HG03575 (cell line): Measurements from ENCODE around the gene MPZ.
"Not testable (repeated sequence)": the region's sequence is repeated elsewhere in the genome, so short reads cannot be mapped to it uniquely, and the experiment has no call there.

Source experiments
- ATAC-seq: cut with Tn5 transposase; IDR thresholded peaks from one replicate; pipeline ENCODE4 v1.9.1; 2021; ENCODE audit not compliant: unreplicated experiment, insufficient number of reproducible peaks, low FRiP score; ENCODE audit errors: extremely low read depth

The MPZ gene

DNA sequence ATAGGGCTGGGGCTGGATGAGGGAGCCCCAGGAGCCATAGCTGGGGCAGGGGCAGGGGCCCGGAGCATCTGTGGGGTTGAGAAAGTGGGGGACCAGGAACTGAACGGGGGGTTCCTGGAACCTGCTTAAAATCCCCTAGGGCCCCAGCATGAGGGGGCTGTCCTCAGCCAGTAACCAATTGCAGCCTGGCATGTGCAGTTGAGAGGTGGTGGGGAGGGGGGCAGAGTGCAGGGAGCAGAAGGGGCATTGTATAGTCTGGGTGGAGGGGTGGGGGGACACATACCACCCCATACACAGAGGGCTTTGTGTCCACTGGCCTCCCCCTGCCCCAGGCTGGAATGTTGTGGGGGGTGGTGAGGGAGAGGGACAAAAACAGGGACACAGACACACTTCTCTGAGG lies at the start of gene MPZ:
Gene MPZ (minus strand): TSS at position 101 of the 400 bp plus-strand sequence. CDS start 63 bp downstream, at position 38.
- ATAC-seq, result no peak

DNA sequence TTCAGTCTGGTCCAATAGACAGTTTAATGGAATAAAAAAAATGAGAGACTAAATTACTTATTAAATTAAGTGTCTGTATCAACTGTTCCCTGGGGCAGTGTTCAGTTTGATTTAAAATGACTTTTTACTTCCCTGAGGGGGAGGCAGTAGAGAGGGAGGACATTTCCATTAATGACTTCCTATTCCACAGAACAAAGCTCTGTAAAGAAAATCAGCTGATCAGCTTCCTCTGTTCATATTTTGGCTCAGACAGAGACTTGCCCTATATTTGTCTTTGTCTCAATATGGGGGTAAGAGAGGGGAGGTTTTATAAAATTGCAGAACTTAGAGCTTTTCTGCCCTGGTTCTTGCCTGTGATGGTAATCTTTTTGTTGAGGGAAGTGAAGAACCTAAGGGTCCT lies 49.5 kb upstream of the MPZ start:
- ATAC-seq, result no peak

DNA sequence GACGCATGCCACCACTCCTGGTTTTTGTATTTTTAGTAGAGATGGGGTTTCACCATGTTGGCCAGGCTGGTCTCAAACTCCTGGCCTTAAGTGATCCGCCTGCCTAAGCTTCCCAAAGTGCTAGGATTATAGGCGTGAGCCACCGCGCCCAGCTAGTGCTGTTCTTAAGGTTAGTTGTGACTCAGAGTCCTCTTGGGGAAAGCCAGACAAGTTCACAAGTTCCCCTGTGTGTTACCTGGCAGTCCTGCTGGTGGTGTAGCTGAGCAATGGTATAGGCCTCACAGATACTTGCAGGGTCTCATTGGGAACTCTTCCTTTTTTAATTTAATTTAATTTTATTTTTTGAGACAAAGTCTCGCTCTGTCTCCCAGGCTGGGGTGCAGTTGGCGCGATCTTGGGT lies 47.3 kb upstream of the MPZ start:
- ATAC-seq, result no peak

- ATAC-seq, result no peak
Observed at GRCh38 chr1:161351482-161351881, 41.7 kb upstream of the MPZ start.

DNA sequence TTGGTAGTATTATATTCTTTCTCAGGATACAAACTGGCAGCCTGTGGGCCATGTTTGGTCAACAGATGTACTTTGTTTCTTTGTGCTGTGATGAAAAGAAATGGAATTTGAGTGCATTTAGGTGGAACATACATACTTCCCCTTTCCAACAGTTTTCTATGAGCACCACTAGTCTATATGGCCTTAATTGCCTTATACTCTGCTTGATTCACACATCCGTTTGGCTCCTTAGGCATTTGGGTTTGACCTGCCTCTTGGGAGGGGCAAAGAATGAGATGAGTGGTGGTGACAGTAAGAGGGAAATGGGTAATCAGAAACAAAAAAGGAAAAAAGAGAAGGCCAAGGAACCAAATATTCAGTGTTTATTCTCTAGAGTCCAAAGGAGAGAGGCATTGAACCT lies 40.9 kb upstream of the MPZ start:
- no peak for ATAC-seq

- no peak for ATAC-seq
Observed at GRCh38 chr1:161342821-161343220, 33.1 kb upstream of the MPZ start.

- ATAC-seq, result no peak
Observed at GRCh38 chr1:161342177-161342576, 32.4 kb upstream of the MPZ start.

GRCh38 chr1:161335796-161336195 lies 26.0 kb upstream of the MPZ start:
- no peak for ATAC-seq

DNA sequence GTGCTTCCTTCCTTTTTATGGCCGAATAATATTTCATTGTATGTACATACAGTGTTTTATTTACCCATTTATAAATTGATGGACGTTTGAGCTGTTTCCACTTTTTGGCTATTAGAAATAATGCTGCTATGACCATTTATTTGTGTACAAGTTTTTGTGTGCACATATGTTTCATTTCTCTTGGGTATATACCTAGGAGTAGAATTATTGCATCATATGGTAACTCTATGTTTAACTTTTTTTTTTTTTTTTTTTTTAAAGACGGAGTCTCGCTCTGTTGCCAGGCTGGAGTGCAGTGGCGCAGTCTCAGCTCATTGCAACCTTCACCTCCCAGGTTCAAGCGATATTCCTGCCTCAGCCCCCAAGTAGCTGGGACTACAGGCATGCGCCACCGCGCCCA lies 23.4 kb upstream of the MPZ start:
- no peak for ATAC-seq

DNA sequence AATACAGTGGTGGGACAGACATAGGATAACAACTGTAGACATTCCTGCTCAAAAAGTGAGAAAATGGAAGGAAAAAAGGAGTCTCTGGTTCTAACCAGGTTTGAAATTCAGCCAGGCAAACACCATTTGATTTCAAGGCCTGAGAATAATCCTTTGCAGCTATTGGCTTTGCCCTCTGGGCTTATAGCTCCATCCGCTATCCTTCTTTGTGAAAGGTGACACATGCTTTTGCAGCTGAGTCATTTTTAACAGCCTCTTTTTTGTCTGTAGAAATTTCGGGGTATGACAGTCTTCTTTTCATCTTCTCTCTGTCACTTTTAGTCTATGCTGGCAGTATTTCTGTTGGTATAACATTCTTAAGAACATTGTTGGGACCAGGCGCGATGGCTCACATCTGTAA lies 20.6 kb upstream of the MPZ start:
- no peak for ATAC-seq

DNA sequence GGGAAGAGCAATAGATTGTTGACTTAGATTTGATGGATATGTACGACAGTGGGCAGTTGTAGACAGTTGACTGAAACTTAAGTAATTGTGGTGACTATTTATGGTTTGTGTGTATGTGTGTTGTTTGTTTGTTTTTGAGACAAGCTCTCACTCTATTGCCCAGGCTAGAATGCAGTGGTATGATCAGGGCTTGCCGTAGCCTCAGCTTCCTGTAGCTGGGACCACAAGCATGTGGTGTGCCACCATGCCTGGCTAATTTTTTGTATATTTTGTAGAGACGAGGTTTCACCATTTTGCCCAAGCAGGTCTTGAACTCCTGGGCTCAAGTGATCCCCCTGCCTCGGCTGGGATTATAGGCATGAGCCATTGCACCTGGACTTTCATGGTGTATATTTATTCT lies 14.3 kb upstream of the MPZ start:
- no peak for ATAC-seq

DNA sequence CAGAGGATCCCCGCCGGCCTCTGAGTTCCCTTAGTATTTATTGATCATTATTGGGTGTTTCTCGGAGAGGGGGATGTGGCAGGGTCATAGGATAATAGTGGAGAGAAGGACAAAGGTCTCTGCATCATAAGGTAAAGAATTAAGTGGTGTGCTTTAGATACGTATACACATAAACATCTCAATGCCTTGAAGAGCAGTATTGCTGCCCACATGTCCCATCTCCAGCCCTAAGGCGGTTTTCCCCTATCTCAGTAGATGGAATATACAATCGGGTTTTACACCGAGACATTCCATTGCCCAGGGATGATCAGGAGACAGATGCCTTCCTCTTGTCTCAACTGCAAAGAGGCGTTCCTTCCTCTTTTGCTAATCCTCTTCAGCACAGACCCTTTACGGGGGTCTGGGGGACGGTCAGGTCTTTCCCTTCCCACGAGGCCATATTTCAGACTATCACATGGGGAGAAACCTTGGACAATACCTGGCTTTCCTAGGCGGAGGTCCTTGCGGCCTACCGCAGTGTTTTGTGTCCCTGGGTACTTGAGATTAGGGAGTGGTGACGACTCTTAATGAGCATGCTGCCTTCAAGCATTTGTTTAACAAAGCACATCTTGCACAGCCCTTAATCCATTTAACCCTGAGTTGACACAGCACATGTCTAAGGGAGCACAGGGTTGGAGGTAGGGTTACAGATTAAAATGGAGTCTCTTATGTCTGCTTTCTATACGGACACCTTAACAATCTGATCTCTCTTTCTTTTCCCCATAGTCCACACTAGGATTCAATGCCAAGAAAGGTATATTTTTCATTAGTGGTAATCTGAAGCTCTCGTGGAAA lies 6.3 kb upstream of the MPZ start:
- not testable (repeated sequence) for ATAC-seq

DNA sequence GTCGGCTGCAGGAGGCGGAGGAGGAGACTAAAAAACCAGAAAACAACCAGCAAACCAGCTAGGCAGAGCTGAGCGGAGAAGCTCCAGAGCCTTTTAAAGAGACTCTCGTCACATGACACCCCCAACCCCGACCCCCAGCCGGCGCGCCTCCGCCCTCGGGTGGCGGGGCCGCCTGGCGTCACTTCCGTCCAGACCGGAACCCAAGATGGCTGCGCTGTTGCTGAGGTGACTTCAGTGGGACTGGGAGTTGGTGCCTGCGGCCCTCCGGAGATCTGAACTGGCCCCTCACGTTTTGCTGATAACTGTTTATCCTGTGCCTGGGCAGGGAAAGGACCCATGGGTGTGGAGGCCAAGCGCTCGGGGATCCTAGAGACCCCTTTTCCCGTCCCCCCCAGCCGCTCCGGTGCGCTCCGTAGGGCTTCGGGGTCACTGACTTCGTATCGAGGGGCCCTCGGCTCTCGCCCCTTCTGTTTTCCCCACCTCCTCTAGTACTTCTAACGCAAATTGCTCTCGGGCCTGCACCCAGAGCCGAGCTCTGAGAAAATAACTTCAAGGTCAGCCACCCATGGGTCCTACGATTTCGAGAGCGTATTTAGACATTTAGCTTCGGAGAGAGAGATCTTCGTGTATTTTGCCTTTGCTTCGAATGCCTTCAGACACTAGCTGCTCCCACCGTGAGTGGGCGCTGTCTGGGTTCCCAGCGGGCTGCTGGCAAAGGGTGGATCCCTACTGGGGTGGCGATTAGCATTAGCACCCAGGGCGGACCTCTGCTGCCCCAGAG lies 4.6 kb upstream of the MPZ start, which contains the start of gene SDHC:
Gene SDHC (plus strand): TSS at position 181 of the 781 bp plus-strand sequence. CDS start 25 bp downstream, at position 206.
- no peak for ATAC-seq

DNA sequence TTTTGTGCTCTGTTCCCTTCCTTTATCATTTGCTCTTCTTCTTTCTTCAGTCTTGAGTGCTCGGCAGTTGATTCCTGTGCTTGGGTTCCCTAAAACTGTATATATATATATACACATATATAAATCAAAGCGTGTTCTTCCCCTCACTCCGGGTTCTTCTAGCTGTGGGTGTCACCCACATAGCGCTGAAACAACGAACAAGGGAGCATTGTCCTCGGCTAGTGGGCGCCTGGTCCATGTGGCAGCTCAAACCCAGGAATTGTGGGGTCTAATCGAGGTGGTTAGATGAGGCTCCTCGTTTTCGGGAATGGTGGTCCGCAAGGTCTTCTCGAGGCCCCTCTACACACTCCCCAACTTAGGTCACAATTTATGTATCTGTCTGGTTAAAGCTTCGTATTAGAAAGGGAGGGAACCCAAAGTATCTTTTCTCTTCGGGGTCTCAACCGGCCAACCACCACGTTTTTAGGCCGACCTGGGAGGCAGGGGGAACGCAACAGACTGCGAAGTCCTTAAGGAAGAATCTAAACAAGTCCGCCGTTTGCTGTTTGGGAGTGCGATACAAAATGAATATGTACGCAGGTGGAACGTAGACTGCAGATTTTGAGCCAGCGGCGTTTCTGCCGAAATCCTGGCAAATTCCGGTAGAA lies 3.9 kb upstream of the MPZ start:
- ATAC-seq, result no peak

DNA sequence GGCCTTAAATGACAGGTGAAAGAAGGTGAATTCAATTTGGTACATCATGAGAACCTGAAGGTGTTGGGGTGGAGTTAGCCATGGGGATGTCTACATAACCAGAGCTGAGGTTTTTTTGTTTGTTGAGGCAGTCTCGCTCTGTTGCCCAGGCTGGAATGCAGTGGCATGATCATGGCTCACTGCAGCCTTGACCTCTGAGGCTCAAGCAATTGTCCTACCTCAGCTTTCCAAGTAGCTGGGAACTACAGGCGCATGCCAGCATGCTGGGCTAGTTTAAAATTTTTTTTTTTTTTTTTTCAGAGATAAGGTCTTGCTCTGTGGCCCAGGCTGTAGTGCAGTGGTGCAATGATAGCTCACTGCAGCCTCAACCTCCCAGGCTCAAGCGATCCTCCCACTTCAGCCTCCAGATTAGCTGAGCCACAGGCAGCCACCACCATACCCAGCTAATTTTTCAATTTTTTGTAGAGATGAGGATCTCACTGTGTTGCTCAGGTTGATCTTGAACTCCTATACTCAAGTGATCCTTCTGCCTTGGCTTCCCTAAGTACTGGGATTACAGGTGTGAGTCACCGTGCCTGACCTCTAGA lies 1.9 kb upstream of the MPZ start:
- no peak for ATAC-seq

GRCh38 chr1:161307892-161308638 lies 1.7 kb downstream of the MPZ start:
- ATAC-seq, result no peak

DNA sequence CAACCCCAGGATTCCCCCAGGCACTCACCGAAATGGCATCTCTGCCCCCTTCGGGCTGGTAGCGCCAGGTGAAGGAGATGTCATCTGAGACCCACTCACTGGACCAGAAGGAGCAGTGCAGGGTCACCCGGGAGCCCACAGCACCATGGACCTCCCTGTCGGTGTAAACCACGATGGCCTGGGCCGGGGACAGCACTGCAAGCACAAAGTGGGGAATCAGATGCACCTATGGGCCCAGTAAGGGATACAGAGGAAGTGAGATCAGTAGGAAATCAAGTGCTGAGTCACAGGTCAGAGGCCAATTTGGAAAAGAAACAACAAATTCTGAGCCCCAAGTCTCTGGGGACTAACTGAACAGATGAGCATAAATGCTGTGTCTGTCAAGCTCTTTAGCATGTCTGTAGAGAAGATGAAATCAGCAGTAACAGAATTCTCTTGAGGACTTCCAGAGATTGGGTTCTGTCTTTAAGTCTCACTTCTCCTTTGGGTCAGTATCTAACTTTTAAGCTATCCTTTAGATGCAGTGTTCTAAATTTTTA lies 2.5 kb downstream of the MPZ start:
- ATAC-seq, result no peak

DNA sequence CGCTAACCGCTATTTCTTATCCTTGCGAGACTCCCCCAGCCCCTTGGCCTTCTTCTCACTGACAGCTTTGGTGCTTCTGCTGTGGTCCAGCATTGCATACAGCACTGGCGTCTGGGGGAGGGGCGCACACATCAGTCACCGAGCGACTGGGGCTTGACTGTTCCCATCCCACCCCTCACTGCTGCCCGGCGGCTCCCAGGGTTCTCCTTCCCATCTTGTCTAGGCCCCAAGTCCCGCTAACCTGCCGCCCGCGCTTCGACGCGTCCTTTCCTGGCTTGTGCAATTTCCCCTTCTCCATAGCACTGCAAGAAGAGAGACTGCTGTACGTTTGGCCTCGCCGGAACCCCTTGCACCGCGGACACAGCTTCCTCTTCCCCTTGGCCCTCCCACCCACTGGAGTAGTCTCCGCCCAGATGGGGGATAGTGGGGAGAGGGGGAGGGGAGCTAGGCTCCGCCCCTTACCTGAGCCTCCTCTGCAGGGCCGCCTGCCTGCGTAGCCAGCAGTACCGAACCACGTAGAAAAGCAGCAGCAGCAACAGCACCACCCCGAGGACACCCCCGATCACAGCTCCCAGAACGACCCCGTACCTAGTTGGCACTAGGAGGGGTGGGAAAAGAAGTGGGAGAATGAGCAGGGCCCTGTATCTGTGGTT lies 3.8 kb downstream of the MPZ start:
- no peak for ATAC-seq
